CD14-positive monocyte (primary cell): ENCODE data around the gene TTC3. TPM values are rescaled to one million over a fixed set of nuclear protein-coding genes. Genes with fewer than 3 reads are reported as not detected.

Experiments
- DNase-seq, 3 donors: peaks; one replicate each; pipeline ENCODE4 v3.0.0-alpha.2; 2011 to 2022
- H2AFZ ChIP-seq: 2 replicates; pipeline ENCODE4 v1.6.0; 2012; ENCODE audit warnings: mild to moderate bottlenecking, low read depth, low read length, inconsistent platforms; ENCODE audit not compliant: insufficient read depth, poor library complexity, severe bottlenecking
- H3K27ac ChIP-seq, 2 donors: 1 replicate in 1 of 2; 2 replicates in 1 of 2; pipeline ENCODE4 v1.5.1; 2012 to 2013; ENCODE audit warnings: low read length in 2 of 2, control low read depth in 1 of 2, inconsistent platforms in 1 of 2, low read depth in 1 of 2, mild to moderate bottlenecking in 1 of 2
- H3K27me3 ChIP-seq, 2 donors: one replicate each; pipeline versions ENCODE4 v1.6.0 to v1.6.1; 2011 to 2013; ENCODE audit warnings: low read length in 2 of 2; ENCODE audit not compliant: control insufficient read depth in 2 of 2, insufficient read depth in 2 of 2
- H3K36me3 ChIP-seq, 2 donors: replicated peaks in 1 of 2; 1 replicate in 1 of 2; 2 replicates in 1 of 2; pipeline versions ENCODE4 v1.5.1 to v1.6.1; 2012 to 2013; ENCODE audit warnings: low read length in 2 of 2, control low read depth in 1 of 2, inconsistent platforms in 1 of 2, mild to moderate bottlenecking in 1 of 2; ENCODE audit not compliant: insufficient read depth in 2 of 2, control insufficient read depth in 1 of 2
- H3K4me1 ChIP-seq, 2 donors: 1 replicate in 1 of 2; 2 replicates in 1 of 2; pipeline versions ENCODE4 v1.5.1 to v1.6.1; 2012 to 2013; ENCODE audit warnings: low read length in 2 of 2, control low read depth in 1 of 2, inconsistent platforms in 1 of 2, mild to moderate bottlenecking in 1 of 2, moderate library complexity in 1 of 2; ENCODE audit not compliant: insufficient read depth in 2 of 2, control insufficient read depth in 1 of 2
- H3K4me2 ChIP-seq: replicated peaks from 2 replicates; pipeline ENCODE3; 2012; ENCODE audit warnings: low read length, moderate library complexity, mild to moderate bottlenecking; ENCODE audit not compliant: poor library complexity, severe bottlenecking; ENCODE audit errors: extremely low read depth
- H3K4me3 ChIP-seq, 3 experiments: fragments of 200-600 bp in 1 of 3; sonication (generic) in 1 of 3; replicated peaks in 1 of 3; 1 replicate in 2 of 3; 2 replicates in 1 of 3; pipeline ENCODE4 v1.5.1; 2011 to 2013; ENCODE audit warnings: low read length in 3 of 3, mild to moderate bottlenecking in 3 of 3, control low read depth in 2 of 3, low read depth in 2 of 3, inconsistent platforms in 1 of 3, moderate library complexity in 1 of 3
- H3K79me2 ChIP-seq: 2 replicates; pipeline ENCODE4 v1.6.0; 2012; ENCODE audit warnings: mild to moderate bottlenecking, control low read depth, inconsistent platforms, low read length, moderate library complexity; ENCODE audit not compliant: insufficient read depth
- H3K9ac ChIP-seq: 2 replicates; pipeline ENCODE4 v1.6.0; 2017; ENCODE audit warnings: low read length, mild to moderate bottlenecking; ENCODE audit not compliant: insufficient read depth, poor library complexity, severe bottlenecking
- H3K9me3 ChIP-seq, 2 donors: replicated peaks in 1 of 2; 1 replicate in 1 of 2; 2 replicates in 1 of 2; pipeline versions ENCODE4 v1.5.1 to v1.6.1; 2012 to 2013; ENCODE audit warnings: low read length in 2 of 2, control low read depth in 1 of 2; ENCODE audit not compliant: control insufficient read depth in 1 of 2, insufficient read depth in 1 of 2
- H4K20me1 ChIP-seq: 2 replicates; pipeline ENCODE4 v1.6.0; 2012; ENCODE audit warnings: mild to moderate bottlenecking, low read length, control low read depth, moderate library complexity; ENCODE audit not compliant: insufficient read depth
- H3K27ac Mint-ChIP-seq, 7 donors: one replicate each; pipeline ENCODE4 v1.8.0; 2020; ENCODE audit warnings: mild to moderate bottlenecking in 7 of 7, mixed read lengths in 7 of 7, moderate library complexity in 6 of 7, inconsistent platforms in 2 of 7
- H3K27me3 Mint-ChIP-seq, 3 donors: one replicate each; pipeline ENCODE4 v1.8.0; 2021 to 2022; ENCODE audit warnings: low read depth in 3 of 3, mild to moderate bottlenecking in 3 of 3, mixed read lengths in 3 of 3, moderate library complexity in 3 of 3, inconsistent platforms in 1 of 3
- H3K36me3 Mint-ChIP-seq, 2 donors: one replicate each; pipeline ENCODE4 v1.8.0; 2020; ENCODE audit warnings: mixed read lengths in 2 of 2, inconsistent platforms in 1 of 2, mild to moderate bottlenecking in 1 of 2
- H3K4me1 Mint-ChIP-seq: one replicate; pipeline ENCODE4 v1.8.0; 2020; ENCODE audit warnings: mild to moderate bottlenecking, mixed read lengths
- H3K4me3 Mint-ChIP-seq, 2 donors: one replicate each; pipeline ENCODE4 v1.8.0; 2020; ENCODE audit warnings: mild to moderate bottlenecking in 2 of 2, mixed read lengths in 2 of 2, moderate library complexity in 1 of 2
- H3K9me3 Mint-ChIP-seq, 7 donors: one replicate each; pipeline ENCODE4 v1.8.0; 2020 to 2022; ENCODE audit warnings: mixed read lengths in 7 of 7, mild to moderate bottlenecking in 6 of 7, moderate library complexity in 6 of 7, inconsistent platforms in 2 of 7
- CTCF ChIP-seq: fragments of 200-600 bp; IDR thresholded peaks from one replicate; pipeline ENCODE4 v1.8.0; 2022; ENCODE audit warnings: antibody characterized with exemption, mild to moderate bottlenecking
- WGBS: methylation state at CpG from one replicate; pipeline ENCODE4 v1.1.5; 2013; ENCODE audit warnings: missing lambda C conversion rate; ENCODE audit not compliant: insufficient coverage; 5-methylcytosine and 5-hydroxymethylcytosine counted together
- intact Hi-C, 2 donors: fragments of 100-400 bp; cut with micrococcal nuclease; formaldehyde crosslinking; loops; one replicate each; pipeline versions ENCODE4 v1.15.0 to v1.15.1; 2023
- polyA plus RNA-seq, 3 donors: library from polyadenylated mRNA; depleted of rRNA in 1 of 3; unstranded in 2 of 3; stranded (reverse) in 1 of 3; fragments of 300-500 nt in 2 of 3; fragments of >200 nt in 1 of 3; fragmentation: Illumina TruSeq in 2 of 3; gene quantifications; 1 replicate in 2 of 3; 2 replicates in 1 of 3; pipeline ENCODE4 v1.2.3, GENCODE V29; 2012 to 2021

TTC3 gene
- polyA plus RNA-seq, 3 donors: 9.6 to 35.4 (median 17.9) TPM

GRCh38 chr21:37060296-37060695 lies 12.8 kb upstream of the TTC3 start:
- no peaks in the 10 kb centered on the region for H4K20me1 ChIP-seq
- no peaks in the 10 kb centered on the region for H3K4me1 ChIP-seq
- peaks cover 0 to 11% of the 10 kb centered on the region in 2 donors for H3K9me3 ChIP-seq
- Mint-ChIP-seq H3K9me3 (peaks cover 0 to 22% (median 9%) of the 10 kb centered on the region in 7 donors), H3K4me3 (no peak overlapping the region), H3K4me1 (no peaks in the 10 kb centered on the region), H3K27ac (no peak overlapping the region), H3K36me3 (peaks cover 4 to 5% of the 10 kb centered on the region in 2 donors), H3K27me3 (peaks cover 0 to 3% (median 1%) of the 10 kb centered on the region in 3 donors)
- no peak overlapping the region for H2AFZ ChIP-seq
- no peaks in the 10 kb centered on the region for H3K27me3 ChIP-seq
- intact Hi-C loops: no loop called here
- H3K9ac ChIP-seq: no peak overlapping the region
- TF ChIP-seq CTCF: no peak
- H3K27ac ChIP-seq: no peak overlapping the region
- H3K79me2 ChIP-seq: no peaks in the 10 kb centered on the region
- no peak for DNase-seq
- WGBS: 100% methylated on average over 1 of the region's 1 CpG
- H3K4me3 ChIP-seq: no peak overlapping the region
- peaks cover 0 to 4% of the 10 kb centered on the region in 2 donors for H3K36me3 ChIP-seq
- H3K4me2 ChIP-seq: no peak overlapping the region

GRCh38 chr21:37061926-37062592 lies 11.0 kb upstream of the TTC3 start:
- peaks cover 10 to 13% of the 10 kb centered on the region in 2 donors for H3K36me3 Mint-ChIP-seq
- TF ChIP-seq CTCF: no peak
- H3K27me3 ChIP-seq: no peaks in the 10 kb centered on the region
- peaks cover 0 to 16% (median 3%) of the 10 kb centered on the region in 7 donors for H3K9me3 Mint-ChIP-seq
- no peak overlapping the region for H3K9ac ChIP-seq
- H3K4me3 ChIP-seq: no peak overlapping the region
- no peak for DNase-seq
- H3K27ac Mint-ChIP-seq: no peak overlapping the region
- H2AFZ ChIP-seq: no peak overlapping the region
- peaks cover 3 to 12% of the 10 kb centered on the region in 2 donors for H3K36me3 ChIP-seq
- no peaks in the 10 kb centered on the region for H4K20me1 ChIP-seq
- H3K79me2 ChIP-seq: no peaks in the 10 kb centered on the region
- no CpG with 5 or more reads among the region's 7 CpGs for WGBS
- H3K4me2 ChIP-seq: no peak overlapping the region
- peaks cover 0 to 3% of the 10 kb centered on the region in 2 donors for H3K9me3 ChIP-seq
- no peak overlapping the region for H3K27ac ChIP-seq
- H3K27me3 Mint-ChIP-seq: peaks cover 0 to 3% (median 1%) of the 10 kb centered on the region in 3 donors
- no peaks in the 10 kb centered on the region for H3K4me1 Mint-ChIP-seq
- H3K4me3 Mint-ChIP-seq: no peak overlapping the region
- intact Hi-C loops: no loop called here
- no peaks in the 10 kb centered on the region for H3K4me1 ChIP-seq
